HL-60 (cell line): Measurements from ENCODE around the gene CFAP46.
"Not testable (repeated sequence)": the region's sequence is repeated elsewhere in the genome, so short reads cannot be mapped to it uniquely, and the experiment has no call there.

Source experiments
- DNase-seq, 2 experiments: peaks; one replicate each; pipeline ENCODE4 v3.0.0-alpha.2; 2010 to 2020; ENCODE audit warnings: low read depth in 1 of 2, low spot score in 1 of 2
- H3K27ac ChIP-seq: fragments of 250-450 bp; sonication (Bioruptor Pico); replicated peaks from 2 replicates; pipeline ENCODE4 v1.5.1; 2020; ENCODE audit warnings: mild to moderate bottlenecking, moderate library complexity
- H3K27me3 ChIP-seq: fragments of 250-450 bp; sonication (Bioruptor Pico); 2 replicates; pipeline ENCODE4 v1.5.1; 2021; ENCODE audit warnings: mild to moderate bottlenecking, moderate library complexity; ENCODE audit not compliant: insufficient read depth, poor library complexity, severe bottlenecking
- H3K4me3 ChIP-seq: replicated peaks from 2 replicates; pipeline ENCODE4 v1.5.1; 2011; ENCODE audit warnings: mild to moderate bottlenecking, control low read depth, low read length; ENCODE audit not compliant: insufficient read depth
- CTCF ChIP-seq: IDR thresholded peaks from one replicate; pipeline ENCODE4 v1.5.1; 2011; ENCODE audit warnings: low read length, control low read depth, inconsistent platforms; ENCODE audit not compliant: insufficient read depth
- GABPA ChIP-seq: IDR thresholded peaks from 2 replicates; pipeline ENCODE4 v1.6.1; 2012; ENCODE audit warnings: low read depth
- POLR2AphosphoS5 ChIP-seq: IDR thresholded peaks from 2 replicates; pipeline ENCODE4 v1.6.1; 2012; ENCODE audit warnings: low read depth
- SPI1 ChIP-seq: IDR thresholded peaks from 2 replicates; pipeline ENCODE4 v1.6.1; 2012; ENCODE audit warnings: low read depth, mild to moderate bottlenecking, borderline replicate concordance
- TF ChIP-seq, protein P1 (sequence below): IDR thresholded peaks from 2 replicates; pipeline ENCODE4 v1.6.1; 2012; ENCODE audit warnings: low read depth; ENCODE audit not compliant: insufficient replicate concordance

CFAP46 gene

DNA sequence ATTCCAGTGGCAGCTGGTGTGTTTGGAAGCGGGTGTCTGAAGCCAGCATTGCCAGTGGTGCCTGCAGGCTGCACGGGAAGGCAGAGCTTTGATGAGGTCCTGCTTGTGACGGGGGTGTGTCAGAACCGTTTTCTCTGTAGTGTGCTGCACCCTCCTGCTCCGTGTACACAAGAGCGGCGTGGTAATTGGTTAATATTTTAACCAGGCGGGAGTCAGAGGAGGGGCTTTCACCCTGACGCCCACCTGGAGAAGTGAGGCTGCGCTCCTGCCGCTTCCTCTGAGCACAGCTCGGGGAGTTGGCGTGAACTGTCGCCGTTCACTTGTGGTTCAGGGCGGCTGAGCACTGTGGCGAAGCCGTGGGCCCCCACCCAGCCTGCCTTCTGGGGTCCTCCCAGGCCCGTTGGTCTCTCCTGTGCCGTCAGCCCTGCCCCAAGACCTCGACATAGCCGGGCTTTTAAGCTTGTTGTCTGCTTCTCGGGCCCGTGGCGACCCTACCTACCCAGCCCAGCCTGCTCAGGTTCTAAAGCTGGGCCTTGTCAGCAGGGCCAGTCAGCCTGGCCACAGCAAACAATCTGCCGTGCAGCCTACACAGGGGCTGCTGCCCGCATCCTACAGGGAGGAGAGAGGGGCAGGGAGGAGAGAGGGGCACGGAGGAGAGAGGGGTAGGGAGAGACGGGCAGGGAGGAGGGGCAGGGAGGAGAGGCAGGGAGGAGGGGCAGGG, 168.0 kb downstream of the CFAP46 start:
- Histone ChIP-seq H3K27ac (no peak overlapping the region), H3K27me3 (no peaks in the 10 kb centered on the region), H3K4me3 (no peak overlapping the region)
- TF ChIP-seq SPI1 (no peak), GABPA (no peak), POLR2AphosphoS5 (no peak)
- TF ChIP-seq, protein P1, sequence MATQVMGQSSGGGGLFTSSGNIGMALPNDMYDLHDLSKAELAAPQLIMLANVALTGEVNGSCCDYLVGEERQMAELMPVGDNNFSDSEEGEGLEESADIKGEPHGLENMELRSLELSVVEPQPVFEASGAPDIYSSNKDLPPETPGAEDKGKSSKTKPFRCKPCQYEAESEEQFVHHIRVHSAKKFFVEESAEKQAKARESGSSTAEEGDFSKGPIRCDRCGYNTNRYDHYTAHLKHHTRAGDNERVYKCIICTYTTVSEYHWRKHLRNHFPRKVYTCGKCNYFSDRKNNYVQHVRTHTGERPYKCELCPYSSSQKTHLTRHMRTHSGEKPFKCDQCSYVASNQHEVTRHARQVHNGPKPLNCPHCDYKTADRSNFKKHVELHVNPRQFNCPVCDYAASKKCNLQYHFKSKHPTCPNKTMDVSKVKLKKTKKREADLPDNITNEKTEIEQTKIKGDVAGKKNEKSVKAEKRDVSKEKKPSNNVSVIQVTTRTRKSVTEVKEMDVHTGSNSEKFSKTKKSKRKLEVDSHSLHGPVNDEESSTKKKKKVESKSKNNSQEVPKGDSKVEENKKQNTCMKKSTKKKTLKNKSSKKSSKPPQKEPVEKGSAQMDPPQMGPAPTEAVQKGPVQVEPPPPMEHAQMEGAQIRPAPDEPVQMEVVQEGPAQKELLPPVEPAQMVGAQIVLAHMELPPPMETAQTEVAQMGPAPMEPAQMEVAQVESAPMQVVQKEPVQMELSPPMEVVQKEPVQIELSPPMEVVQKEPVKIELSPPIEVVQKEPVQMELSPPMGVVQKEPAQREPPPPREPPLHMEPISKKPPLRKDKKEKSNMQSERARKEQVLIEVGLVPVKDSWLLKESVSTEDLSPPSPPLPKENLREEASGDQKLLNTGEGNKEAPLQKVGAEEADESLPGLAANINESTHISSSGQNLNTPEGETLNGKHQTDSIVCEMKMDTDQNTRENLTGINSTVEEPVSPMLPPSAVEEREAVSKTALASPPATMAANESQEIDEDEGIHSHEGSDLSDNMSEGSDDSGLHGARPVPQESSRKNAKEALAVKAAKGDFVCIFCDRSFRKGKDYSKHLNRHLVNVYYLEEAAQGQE = no peak
- no peak for DNase-seq

DNA sequence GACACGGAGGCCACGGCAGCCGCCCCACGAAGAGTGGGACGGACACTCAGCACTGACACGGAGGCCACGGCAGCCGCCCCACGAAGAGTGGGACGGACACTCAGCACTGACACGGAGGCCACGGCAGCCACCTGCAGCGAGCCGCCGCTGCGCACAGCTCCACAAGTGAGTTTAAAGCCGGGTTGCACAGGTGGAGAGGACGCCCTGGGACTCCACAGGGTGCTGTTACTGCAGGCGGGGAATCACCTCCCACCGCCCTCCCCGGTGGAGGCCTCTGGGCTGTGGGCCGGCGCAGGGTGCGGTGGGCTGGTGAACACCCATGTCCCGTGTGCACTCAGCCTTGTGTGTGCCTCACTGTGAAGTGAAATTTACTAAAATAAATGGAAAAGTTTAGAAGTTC, 169.6 kb downstream of the CFAP46 start:
- not testable (repeated sequence) for H3K4me3 ChIP-seq, DNase-seq, H3K27me3 ChIP-seq, H3K27ac ChIP-seq

DNA sequence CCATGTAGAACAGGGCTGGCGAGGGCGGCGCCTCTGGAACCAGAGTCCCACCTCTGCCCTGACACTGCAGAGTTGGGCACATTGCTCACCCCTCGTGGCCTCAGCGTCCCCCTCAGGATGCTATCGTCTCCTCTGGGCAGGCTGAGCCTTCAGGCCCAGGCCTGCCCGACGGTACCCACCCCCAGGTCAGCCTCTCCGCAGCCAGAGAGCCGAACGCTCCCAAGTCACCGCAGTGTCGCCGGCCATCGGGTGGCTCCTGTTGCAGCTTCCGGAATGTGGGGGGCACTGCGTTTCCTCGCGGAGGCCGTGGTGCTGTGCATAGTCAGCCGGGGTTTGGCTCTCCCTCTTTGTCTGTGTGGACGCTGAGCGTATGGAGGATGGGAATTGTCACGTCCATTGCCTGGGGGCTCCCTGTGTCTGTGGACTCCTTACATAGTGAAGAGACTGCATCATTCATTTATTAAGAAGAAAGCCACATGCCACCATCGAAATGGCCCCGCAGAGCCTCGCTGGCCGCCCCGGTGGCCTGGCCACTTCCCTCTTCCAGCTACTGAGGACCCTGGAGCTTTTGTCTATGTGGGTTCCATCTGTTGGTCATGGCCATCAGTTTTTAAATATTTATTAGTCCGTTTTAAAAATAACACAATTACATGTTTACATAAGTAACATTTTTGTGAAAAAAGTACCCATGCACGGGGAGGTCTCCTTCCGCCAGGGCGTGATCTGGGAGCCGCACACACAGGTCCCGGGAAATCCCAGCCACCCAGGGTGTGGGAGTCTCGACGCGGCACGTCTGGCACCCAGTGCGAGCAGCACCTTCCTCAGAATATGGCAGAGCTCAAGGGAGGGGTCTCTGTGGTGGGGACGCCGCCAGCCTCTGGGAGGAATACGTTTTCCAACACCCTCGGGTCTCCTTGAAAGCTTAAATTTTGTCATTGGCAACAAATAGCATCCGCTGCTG, 172.0 kb downstream of the CFAP46 start:
- no peak for DNase-seq
- TF ChIP-seq POLR2AphosphoS5 (no peak), SPI1 (no peak), GABPA (no peak), CTCF (no peak)
- TF ChIP-seq, protein P1 = no peak
- Histone ChIP-seq H3K27ac (no peak overlapping the region), H3K27me3 (no peaks in the 10 kb centered on the region), H3K4me3 (no peak overlapping the region)

DNA sequence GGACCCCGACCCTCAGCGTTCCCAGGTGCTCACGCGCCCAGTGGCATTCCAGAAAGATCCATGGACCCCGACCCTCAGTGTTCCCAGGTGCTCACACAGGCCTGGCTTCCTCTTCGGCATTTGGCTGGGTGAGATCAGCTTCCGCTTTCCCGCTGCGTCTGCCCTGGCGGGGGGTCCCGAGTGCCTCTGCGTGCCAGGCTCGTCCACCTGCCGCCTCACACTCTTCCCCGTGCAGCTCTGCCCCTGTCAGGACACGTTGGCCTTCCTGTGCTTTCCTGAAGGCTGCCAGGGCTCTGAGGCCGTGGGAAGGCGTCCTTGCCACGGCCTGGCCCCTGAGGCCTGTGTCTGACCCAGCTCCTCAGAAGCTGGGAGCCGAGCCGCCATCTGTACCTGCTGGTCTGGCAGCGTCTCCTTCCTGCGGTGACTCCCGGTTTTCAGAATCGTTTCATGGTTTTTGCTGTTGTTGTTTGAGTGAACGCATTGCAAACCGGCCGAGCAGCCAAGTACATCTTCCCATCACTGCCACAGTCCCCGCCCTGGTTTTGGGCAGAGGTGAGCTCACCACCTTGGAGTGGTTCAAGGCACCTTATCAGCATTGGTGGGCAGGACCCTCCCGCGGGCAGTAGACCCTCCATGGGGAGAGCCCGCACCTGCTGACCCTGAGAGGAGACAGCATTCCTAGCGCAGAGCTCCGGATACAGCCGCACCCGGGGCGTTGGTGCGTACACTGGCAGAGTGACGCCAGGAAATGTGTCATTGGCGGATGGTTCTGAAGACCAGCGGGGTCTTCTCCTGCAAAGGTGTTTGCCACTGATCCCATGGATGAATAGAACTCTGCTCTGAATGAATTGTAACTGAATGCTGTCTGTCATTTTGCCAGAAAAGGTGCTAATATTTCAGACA, 173.8 kb downstream of the CFAP46 start:
- DNase-seq = no peak
- H3K4me3 ChIP-seq = no peak overlapping the region
- no peak overlapping the region for H3K27ac ChIP-seq
- no peaks in the 10 kb centered on the region for H3K27me3 ChIP-seq
- no peak for TF ChIP-seq CTCF
- TF ChIP-seq POLR2AphosphoS5 = no peak
- no peak for TF ChIP-seq GABPA
- no peak for TF ChIP-seq SPI1
- TF ChIP-seq, protein P1 = no peak
